ENCODE measurements around the gene CNRIP1. TPM values are rescaled to one million over a fixed set of nuclear protein-coding genes. Genes with fewer than 3 reads are reported as not detected.

The CNRIP1 gene
- total RNA-seq, 1 donor from 2014 or later: 8.8 TPM

DNA sequence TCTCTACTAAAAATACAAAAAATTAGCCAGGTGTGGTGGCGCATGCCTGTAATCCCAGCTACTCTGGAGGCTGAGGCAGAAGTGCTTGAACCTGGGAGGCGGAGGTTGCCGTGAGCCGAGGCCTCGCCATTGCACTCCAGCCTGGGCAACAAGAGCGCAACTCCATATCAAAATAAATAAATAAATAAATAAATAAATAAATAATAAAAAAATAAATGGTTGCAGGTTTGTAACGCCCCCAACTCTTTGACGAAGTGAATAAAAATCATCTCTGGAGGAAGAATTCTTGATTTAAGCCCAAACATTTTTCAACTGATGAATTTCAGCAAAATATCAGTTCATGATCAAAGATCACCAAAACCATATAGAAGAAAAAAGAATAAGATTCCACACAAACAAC is 13.3 kb upstream of the CNRIP1 start:
- Histone ChIP-seq H3K36me3 (ENCODE audit: control insufficient read depth, insufficient read depth, low read length) (no peaks in the 10 kb centered on the region), H3K27me3 (ENCODE audit: control insufficient read depth, insufficient read depth, low read length) (no peaks in the 10 kb centered on the region), H3K4me3 (ENCODE audit: low read depth, low read length) (no peak overlapping the region)
- TF ChIP-seq, protein P1, sequence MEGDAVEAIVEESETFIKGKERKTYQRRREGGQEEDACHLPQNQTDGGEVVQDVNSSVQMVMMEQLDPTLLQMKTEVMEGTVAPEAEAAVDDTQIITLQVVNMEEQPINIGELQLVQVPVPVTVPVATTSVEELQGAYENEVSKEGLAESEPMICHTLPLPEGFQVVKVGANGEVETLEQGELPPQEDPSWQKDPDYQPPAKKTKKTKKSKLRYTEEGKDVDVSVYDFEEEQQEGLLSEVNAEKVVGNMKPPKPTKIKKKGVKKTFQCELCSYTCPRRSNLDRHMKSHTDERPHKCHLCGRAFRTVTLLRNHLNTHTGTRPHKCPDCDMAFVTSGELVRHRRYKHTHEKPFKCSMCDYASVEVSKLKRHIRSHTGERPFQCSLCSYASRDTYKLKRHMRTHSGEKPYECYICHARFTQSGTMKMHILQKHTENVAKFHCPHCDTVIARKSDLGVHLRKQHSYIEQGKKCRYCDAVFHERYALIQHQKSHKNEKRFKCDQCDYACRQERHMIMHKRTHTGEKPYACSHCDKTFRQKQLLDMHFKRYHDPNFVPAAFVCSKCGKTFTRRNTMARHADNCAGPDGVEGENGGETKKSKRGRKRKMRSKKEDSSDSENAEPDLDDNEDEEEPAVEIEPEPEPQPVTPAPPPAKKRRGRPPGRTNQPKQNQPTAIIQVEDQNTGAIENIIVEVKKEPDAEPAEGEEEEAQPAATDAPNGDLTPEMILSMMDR (IDR thresholded peaks at IDR 0.05; ENCODE audit: insufficient read depth, low read length, poor library complexity, severe bottlenecking): no peak
- no peak for DNase-seq (ENCODE audit: low read depth)

DNA sequence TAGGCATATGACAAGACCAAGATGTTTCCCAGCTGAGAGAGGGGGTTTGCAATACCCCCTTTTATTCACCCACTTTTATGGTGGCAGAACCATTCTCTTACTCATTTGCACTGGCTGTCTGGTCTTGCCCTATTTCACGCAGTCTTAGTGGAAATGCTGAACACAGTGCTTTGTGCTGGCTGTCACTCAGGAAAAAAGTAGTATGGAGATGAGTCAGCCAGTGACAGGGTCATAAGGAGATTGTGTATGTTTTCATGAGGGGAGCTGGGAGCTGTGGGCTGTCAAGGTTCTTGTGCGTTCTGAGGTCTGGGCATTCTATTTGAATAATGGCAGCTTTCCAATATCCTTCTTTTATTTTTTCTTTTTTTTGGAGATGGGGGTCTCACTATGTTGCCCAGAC is 10.9 kb upstream of the CNRIP1 start:
- TF ChIP-seq, protein P1 (IDR thresholded peaks at IDR 0.05; ENCODE audit: insufficient read depth, low read length, poor library complexity, severe bottlenecking): no peak
- Histone ChIP-seq H3K27me3 (ENCODE audit: control insufficient read depth, insufficient read depth, low read length) (no peaks in the 10 kb centered on the region), H3K36me3 (ENCODE audit: control insufficient read depth, insufficient read depth, low read length) (no peaks in the 10 kb centered on the region), H3K4me3 (ENCODE audit: low read depth, low read length) (no peak overlapping the region)
- DNase-seq (ENCODE audit: low read depth): no peak

DNA sequence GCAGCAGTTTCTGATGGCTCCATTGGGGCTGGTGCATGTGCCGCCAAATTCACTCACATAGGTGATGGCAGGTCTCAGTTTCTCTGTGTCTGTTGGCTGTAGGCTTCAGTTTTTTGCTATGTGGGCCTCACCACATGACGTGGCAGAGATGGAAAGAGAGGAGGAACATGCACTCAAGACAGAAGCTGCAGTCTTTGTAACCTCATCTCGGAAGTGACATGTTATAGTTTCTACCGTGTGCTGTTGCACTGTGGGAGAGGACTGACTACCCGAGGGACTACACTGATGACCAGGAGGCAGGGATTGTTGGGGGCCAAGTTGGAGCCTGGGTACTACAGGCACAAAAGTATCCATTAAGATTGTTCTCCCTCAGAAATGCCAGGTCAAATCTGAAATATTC is 9.2 kb upstream of the CNRIP1 start:
- H3K27me3 ChIP-seq (ENCODE audit: control insufficient read depth, insufficient read depth, low read length): no peaks in the 10 kb centered on the region
- TF ChIP-seq, protein P1 (IDR thresholded peaks at IDR 0.05; ENCODE audit: insufficient read depth, low read length, poor library complexity, severe bottlenecking): no peak

DNA sequence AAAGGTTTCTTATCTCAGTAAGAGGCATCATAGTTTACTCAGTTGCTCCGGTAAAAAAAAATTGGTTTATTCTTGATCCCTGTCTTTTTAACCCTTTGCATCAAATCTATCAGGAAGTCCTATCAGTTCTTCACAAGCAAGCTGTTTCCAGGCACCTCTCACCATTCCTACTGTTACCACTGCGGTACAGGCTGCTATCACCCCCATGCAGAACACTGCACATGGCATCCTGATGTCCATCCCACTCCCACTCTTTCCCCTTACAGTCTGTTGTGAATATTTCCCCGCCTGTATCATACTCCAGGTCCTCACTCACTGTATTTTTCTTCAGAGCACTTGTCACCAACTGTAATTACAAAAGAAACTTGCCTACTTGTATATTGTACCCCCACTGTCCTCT is 5.3 kb upstream of the CNRIP1 start:
- Histone ChIP-seq H3K4me3 (ENCODE audit: low read depth, low read length) (no peak overlapping the region), H3K27me3 (ENCODE audit: control insufficient read depth, insufficient read depth, low read length) (no peaks in the 10 kb centered on the region), H3K36me3 (ENCODE audit: control insufficient read depth, insufficient read depth, low read length) (no peaks in the 10 kb centered on the region)
- no peak for DNase-seq (ENCODE audit: low read depth)
- TF ChIP-seq, protein P1 (IDR thresholded peaks at IDR 0.05; ENCODE audit: insufficient read depth, low read length, poor library complexity, severe bottlenecking): no peak

More for the DNA sequence above, 9.2 kb upstream of the CNRIP1 start:
- no peak for DNase-seq (ENCODE audit: low read depth)
- H3K36me3 ChIP-seq (ENCODE audit: control insufficient read depth, insufficient read depth, low read length): no peaks in the 10 kb centered on the region
- no peak overlapping the region for H3K4me3 ChIP-seq (ENCODE audit: low read depth, low read length)

DNA sequence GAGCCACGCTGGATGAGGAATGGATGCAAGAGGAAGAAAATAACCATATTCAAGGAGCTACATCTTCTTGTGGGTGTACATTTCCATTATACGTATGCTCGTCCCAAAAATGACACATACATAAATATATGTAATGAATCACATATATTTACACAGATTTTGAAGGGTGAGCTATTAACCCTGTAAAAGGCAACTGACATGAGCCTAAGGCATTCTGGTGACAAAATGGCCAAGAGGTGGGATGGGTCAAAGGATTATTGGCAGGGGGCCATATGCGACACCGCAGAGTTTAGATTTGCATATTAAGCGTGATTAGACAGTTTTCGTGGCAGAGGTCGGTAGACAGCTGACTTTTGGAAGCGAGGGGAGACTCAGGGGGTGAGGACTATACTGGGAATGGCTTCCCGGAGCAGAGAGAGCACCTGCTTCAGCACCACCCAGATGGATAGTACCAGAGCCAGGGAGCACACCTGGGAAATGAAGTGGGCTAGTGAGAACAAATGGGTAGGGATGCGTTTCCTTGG is 431 bp upstream of the CNRIP1 start:
- H3K4me3 ChIP-seq (ENCODE audit: low read depth, low read length): peak overlapping the region; percentile 57
- DNase-seq (ENCODE audit: low read depth): no peak
- H3K27me3 ChIP-seq (ENCODE audit: control insufficient read depth, insufficient read depth, low read length): no peaks in the 10 kb centered on the region
- H3K36me3 ChIP-seq (ENCODE audit: control insufficient read depth, insufficient read depth, low read length): no peaks in the 10 kb centered on the region
- TF ChIP-seq, protein P1 (IDR thresholded peaks at IDR 0.05; ENCODE audit: insufficient read depth, low read length, poor library complexity, severe bottlenecking): no peak

DNA sequence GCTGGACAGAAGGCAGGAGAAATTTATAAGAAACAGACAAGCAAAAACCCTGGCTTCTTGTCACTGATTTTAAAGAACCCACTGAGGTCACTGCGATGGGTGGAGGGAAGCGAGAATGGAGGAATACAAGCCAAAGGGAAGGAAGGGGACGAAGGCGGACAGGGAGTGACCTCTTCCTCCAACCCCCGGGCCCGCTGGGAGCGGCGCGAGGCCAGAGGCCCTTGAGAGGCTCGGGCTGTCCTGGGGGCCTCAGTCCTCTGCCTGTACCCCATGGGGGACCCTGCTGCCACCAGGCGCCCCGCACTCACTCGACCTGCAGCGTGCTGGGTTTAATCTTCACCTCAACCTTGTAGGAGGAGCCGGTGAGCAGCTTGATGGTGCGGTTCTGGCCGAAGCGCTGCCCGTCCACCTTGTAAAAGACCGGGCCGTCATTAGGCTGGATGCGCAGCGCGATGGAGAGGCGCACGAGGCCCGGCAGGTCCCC is 793 bp downstream of the CNRIP1 start:
- peak overlapping the region; percentile 57 for H3K4me3 ChIP-seq (ENCODE audit: low read depth, low read length)
- no peak for DNase-seq (ENCODE audit: low read depth)
- TF ChIP-seq, protein P1 (IDR thresholded peaks at IDR 0.05; ENCODE audit: insufficient read depth, low read length, poor library complexity, severe bottlenecking): no peak
- H3K36me3 ChIP-seq (ENCODE audit: control insufficient read depth, insufficient read depth, low read length): no peaks in the 10 kb centered on the region
- no peaks in the 10 kb centered on the region for H3K27me3 ChIP-seq (ENCODE audit: control insufficient read depth, insufficient read depth, low read length)
